GM12878 (cell line): ENCODE measurements around the gene DHPS. TPM values are rescaled to one million over a fixed set of nuclear protein-coding genes. Genes with fewer than 3 reads are reported as not detected.

Source experiments
- ATAC-seq: fragments of 200-7000 bp; cut with Tn5 transposase; 3 replicates; pipeline ENCODE4 v1.9.1; 2020; ENCODE audit warnings: mild to moderate bottlenecking, moderate library complexity
- BruUV-seq: library from RNA; stranded (reverse); fragments of 400-500 nt; replicated peaks from 2 replicates; lab custom pipeline; 2021; lab: Mats Ljungman, UMichigan
- CTCF ChIA-PET: fragments of 300-600 bp; sonication (Branson Sonifier 250); formaldehyde crosslinking; extraction: SDS; loops from one replicate; lab custom pipeline; 2021; ENCODE audit warnings: inconsistent platforms; lab: Yijun Ruan, JAX
- POLR2A ChIA-PET: fragments of 350-600 bp; formaldehyde crosslinking; extraction: SDS; loops from one replicate; lab custom pipeline; 2021; ENCODE audit warnings: inconsistent platforms; lab: Charles Lee
- RAD21 ChIA-PET: fragments of 300-600 bp; sonication (Branson Sonifier 250); formaldehyde crosslinking; loops from one replicate; lab custom pipeline; 2023; ENCODE audit warnings: antibody characterized with exemption; ENCODE audit not compliant: unreplicated experiment; lab: Charles Lee
- SMC1A ChIA-PET: fragments of 300-600 bp; sonication (Branson Sonifier 250); formaldehyde crosslinking; loops from one replicate; lab custom pipeline; 2023; ENCODE audit not compliant: unreplicated experiment, uncharacterized antibody; lab: Charles Lee
- DNase-seq: peaks from one replicate; pipeline ENCODE4 v3.0.0-alpha.2; 2011; ENCODE audit warnings: low read depth, low spot score
- FAIRE-seq: peaks from 3 replicates; lab custom pipeline; 2011; peaks lifted over from hg19 to GRCh38; lab: Jason Lieb, UNC
- H2AFZ ChIP-seq: 2 replicates; pipeline ENCODE4 v1.6.0; 2011; ENCODE audit warnings: low read depth, low read length, control low read depth; ENCODE audit not compliant: control insufficient read depth
- H3K27ac ChIP-seq: 2 replicates; pipeline ENCODE4 v1.5.1; 2011; ENCODE audit warnings: control low read depth; ENCODE audit not compliant: control insufficient read depth, insufficient read depth
- H3K27me3 ChIP-seq, 2 experiments: replicated peaks in 1 of 2; 2 replicates each; pipeline versions ENCODE4 v1.6.0 to v1.6.1; 2011; ENCODE audit warnings: low read length in 1 of 2; ENCODE audit not compliant: control insufficient read depth in 2 of 2, insufficient read depth in 2 of 2
- H3K36me3 ChIP-seq, 2 experiments: 2 replicates each; pipeline ENCODE4 v1.5.1; 2011; ENCODE audit warnings: low read length in 1 of 2; ENCODE audit not compliant: control insufficient read depth in 2 of 2, insufficient read depth in 2 of 2
- H3K4me1 ChIP-seq: 2 replicates; pipeline ENCODE4 v1.6.1; 2011; ENCODE audit warnings: mild to moderate bottlenecking, low read length, moderate library complexity, mixed read lengths; ENCODE audit not compliant: control insufficient read depth, insufficient read depth
- H3K4me2 ChIP-seq: 2 replicates; pipeline ENCODE4 v1.6.0; 2011; ENCODE audit warnings: control low read depth; ENCODE audit not compliant: control insufficient read depth, insufficient read depth
- H3K4me3 ChIP-seq: fragments of 200-600 bp; sonication (generic); 2 replicates; pipeline ENCODE4 v1.5.1; 2016
- H3K79me2 ChIP-seq: 2 replicates; pipeline ENCODE4 v1.6.0; 2011; ENCODE audit warnings: low read length; ENCODE audit not compliant: control insufficient read depth, insufficient read depth
- H3K9ac ChIP-seq: 2 replicates; pipeline ENCODE4 v1.8.0; 2011; ENCODE audit warnings: low read length, control low read depth, mixed read lengths; ENCODE audit not compliant: control insufficient read depth, insufficient read depth
- H3K9me3 ChIP-seq: replicated peaks from 3 replicates; pipeline ENCODE4 v1.5.1; 2011; ENCODE audit warnings: mild to moderate bottlenecking, low read length; ENCODE audit not compliant: control insufficient read depth, insufficient read depth
- H4K20me1 ChIP-seq: 2 replicates; pipeline ENCODE4 v1.6.0; 2011; ENCODE audit not compliant: control insufficient read depth, insufficient read depth
- BHLHE40 ChIP-seq, 2 experiments: fragments of 450-650 bp in 1 of 2; IDR thresholded peaks; 2 replicates each; pipeline ENCODE4 v1.6.1; 2011 to 2017; ENCODE audit warnings: low read depth in 2 of 2, borderline replicate concordance in 1 of 2, improper control_type of control experiment in 1 of 2, low read length in 1 of 2, mild to moderate bottlenecking in 1 of 2
- CREM ChIP-seq: IDR thresholded peaks from 2 replicates; pipeline ENCODE4 v1.6.1; 2014; ENCODE audit warnings: antibody characterized with exemption, low read depth
- EED ChIP-seq: sonication (generic); IDR thresholded peaks from 2 replicates; pipeline ENCODE4 v1.6.1; 2016; ENCODE audit warnings: antibody characterized with exemption, low read depth
- GABPA ChIP-seq: IDR thresholded peaks from 2 replicates; pipeline ENCODE4 v1.6.1; 2014; ENCODE audit warnings: antibody characterized with exemption, low read depth, mild to moderate bottlenecking, inconsistent platforms
- KAT2A ChIP-seq: conservative IDR thresholded peaks from 2 replicates; pipeline ENCODE4 v1.6.1; 2011; ENCODE audit warnings: low read depth, low read length; ENCODE audit not compliant: control insufficient read depth
- KLF5 ChIP-seq: fragments of 450-650 bp; IDR thresholded peaks from 2 replicates; pipeline ENCODE4 v1.6.1; 2014; ENCODE audit warnings: mild to moderate bottlenecking; ENCODE audit not compliant: partially characterized antibody
- MTA3 ChIP-seq: IDR thresholded peaks from 2 replicates; pipeline ENCODE4 v1.6.1; 2012; ENCODE audit warnings: low read length, inconsistent platforms, borderline replicate concordance
- NKRF ChIP-seq: fragments of 450-650 bp; conservative IDR thresholded peaks from 2 replicates; pipeline ENCODE4 v1.6.1; 2017; ENCODE audit warnings: mild to moderate bottlenecking, moderate library complexity
- NRF1 ChIP-seq: conservative IDR thresholded peaks from 2 replicates; pipeline ENCODE4 v1.6.1; 2011; ENCODE audit warnings: mild to moderate bottlenecking, low read depth, low read length, improper control_type of control experiment
- RELB ChIP-seq: fragments of 450-650 bp; IDR thresholded peaks from 2 replicates; pipeline ENCODE4 v1.6.1; 2017; ENCODE audit warnings: low read depth, mild to moderate bottlenecking, moderate library complexity
- RUNX3 ChIP-seq: IDR thresholded peaks from 2 replicates; pipeline ENCODE4 v1.6.1; 2012; ENCODE audit warnings: low read length, inconsistent platforms
- SP1 ChIP-seq: IDR thresholded peaks from one replicate; pipeline ENCODE4 v1.6.1; 2011; ENCODE audit warnings: low read depth, low read length
- TCF7 ChIP-seq: IDR thresholded peaks from 2 replicates; pipeline ENCODE4 v1.6.1; 2014; ENCODE audit warnings: antibody characterized with exemption, borderline replicate concordance
- USF1 ChIP-seq: IDR thresholded peaks from 2 replicates; pipeline ENCODE4 v1.6.1; 2011; ENCODE audit warnings: borderline replicate concordance, low read depth, mild to moderate bottlenecking, moderate library complexity, mixed read lengths, low read length; ENCODE audit not compliant: insufficient read depth; ENCODE audit errors: extremely low read length
- WGBS: methylation state at CpG from one replicate; pipeline ENCODE4 v1.1.6; 2016; ENCODE audit warnings: low lambda C conversion rate; ENCODE audit not compliant: insufficient replicate concordance, insufficient coverage; ENCODE audit errors: missing lambda C conversion rate; 5-methylcytosine and 5-hydroxymethylcytosine counted together
- in situ Hi-C: fragments of 300-500 bp; cut with MboI; formaldehyde crosslinking; loops from 9 replicates; pipeline ENCODE4 v1.14.3; 2018; ENCODE audit warnings: mixed read lengths
- intact Hi-C: fragments of 100-400 bp; cut with micrococcal nuclease; formaldehyde crosslinking; loops from one replicate; pipeline ENCODE4 v1.14.2; 2022; ENCODE audit not compliant: unreplicated experiment
- polyA plus RNA-seq, 11 experiments: library from polyadenylated mRNA; depleted of rRNA in 4 of 11; unstranded in 6 of 11; stranded (reverse) in 5 of 11; fragments of >200 nt; fragmentation: Nextera tagmentation in 4 of 11; fragmentation: Illumina TruSeq in 1 of 11; extraction: Ambion mirVana in 4 of 11; extraction: Trizol in 1 of 11; gene quantifications; 1 replicate in 1 of 11; 2 replicates in 10 of 11; pipeline versions ENCODE4 v1.2.1 to v1.2.3, GENCODE V29; 2011 to 2016; ENCODE audit warnings: inconsistent platforms in 2 of 11, missing spikeins in 2 of 11, low read depth in 1 of 11
- total RNA-seq, 4 experiments: library from RNA; depleted of rRNA in 3 of 4; stranded (reverse); fragments of >200 nt in 3 of 4; fragmentation: Illumina TruSeq in 1 of 4; extraction: Trizol in 1 of 4; gene quantifications; 2 replicates each; pipeline versions ENCODE4 v1.2.1 to v1.2.3, GENCODE V29; 2013 to 2021

The DHPS gene
- total and polyA plus RNA-seq, 10 of the 15 experiments (the other 5 are each of a cell fraction or from before 2014, with no cell fraction given) = 36.4 to 104 (median 83.4) TPM

GRCh38 chr19:12639901-12640613 lies 41.6 kb downstream of the DHPS start (continued):
- no peak for TF ChIP-seq TCF7
- TF ChIP-seq CREM = peak; percentile 46; the same call in 1 of the 2 replicates
- TF ChIP-seq EED = peak; percentile 51; the same call in 1 of the 2 replicates
- no peak for TF ChIP-seq GABPA
- TF ChIP-seq KLF5 = peak; percentile 39
- peak; percentile 94 for TF ChIP-seq RUNX3
- TF ChIP-seq RELB = no peak

- no peaks in the 10 kb centered on the region for H3K36me3 ChIP-seq
- H3K4me1 ChIP-seq = 0 out of 2 replicates have a peak, but pooled peaks cover 5% of the 10 kb centered on the region
- ChIA-PET SMC1A (no interaction called here), POLR2A (no interaction called here), RAD21 (interaction anchor here (1.9 kb wide), 1 partner anchor 25 kb away, joined by 4 read pairs; no protein-coding TSS in a partner anchor), CTCF (interaction anchor here (0.6 to 1.9 kb wide), 6 partner anchors 8 to 95 kb away, joined by 3 to 11 read pairs (median 6); no protein-coding TSS in a partner anchor)
- H3K79me2 ChIP-seq = no peaks in the 10 kb centered on the region
- H3K9ac ChIP-seq = no peak overlapping the region
- no TSS peak for BruUV-seq
- no peak overlapping the region for H2AFZ ChIP-seq
- H3K9me3 ChIP-seq = no peaks in the 10 kb centered on the region
- H3K4me3 ChIP-seq = no peak overlapping the region
- H3K27me3 ChIP-seq = no peaks in the 10 kb centered on the region
- ATAC-seq = no peak
- in situ Hi-C loops = no loop called here
- H3K4me2 ChIP-seq = no peak overlapping the region
- FAIRE-seq = no peak
- H4K20me1 ChIP-seq = no peaks in the 10 kb centered on the region
- intact Hi-C loops = no loop called here
- DNase-seq = no peak
- no peak overlapping the region for H3K27ac ChIP-seq
- WGBS = over 99% methylated on average over 20 of the region's 22 CpGs
- TF ChIP-seq MTA3 = no peak
- no peak for TF ChIP-seq KAT2A
- no peak for TF ChIP-seq NRF1
- no peak for TF ChIP-seq NKRF
- no peak for TF ChIP-seq BHLHE40 (IDR thresholded peaks at IDR 0.05; ENCODE audit: borderline replicate concordance in 1 of 2, low read depth in 2 of 2, low read length in 1 of 2)
- TF ChIP-seq SP1 = no peak
- no peak for TF ChIP-seq USF1
Observed at GRCh38 chr19:12638611-12639182, 43.0 kb downstream of the DHPS start.
